ENCODE results near the gene ENTPD3.
A peak's percentile ranks its signal among the peaks of the same experiment; 100 is the strongest.

Gene ENTPD3

GRCh38 chr3:40341671-40342070 is 45.3 kb upstream of the ENTPD3 start:
- 0 out of 2 replicates have a peak, but pooled peaks have one; percentile 68 for TF ChIP-seq ZNF565 (CRISPR knock-in tag; conservative IDR thresholded peaks at IDR 0.05; ENCODE audit: low read depth)
- no peak for TF ChIP-seq TOX (CRISPR knock-in tag; IDR thresholded peaks at IDR 0.05; ENCODE audit: borderline replicate concordance)
- TF ChIP-seq ZFP30 (CRISPR knock-in tag; IDR thresholded peaks at IDR 0.05) = peak; percentile 37; the same call in 1 of the 2 replicates
- no peak for TF ChIP-seq ZC3H10 (CRISPR knock-in tag; IDR thresholded peaks at IDR 0.05)
- TF ChIP-seq SNAI2 (CRISPR knock-in tag; IDR thresholded peaks at IDR 0.05) = peak; percentile 91
- TF ChIP-seq CSDC2 (CRISPR knock-in tag; IDR thresholded peaks at IDR 0.05) = no peak
- 0 out of 2 replicates have a peak, but pooled peaks have one; percentile 10 for TF ChIP-seq BACH2 (CRISPR knock-in tag; IDR thresholded peaks at IDR 0.05; ENCODE audit: borderline replicate concordance)
- TF ChIP-seq PPARA (CRISPR knock-in tag; IDR thresholded peaks at IDR 0.05; ENCODE audit: borderline replicate concordance) = no peak; the same call in 1 of the 2 replicates
- TF ChIP-seq ARNTL (CRISPR knock-in tag; IDR thresholded peaks at IDR 0.05; ENCODE audit: borderline replicate concordance, low read depth) = no peak
- no peak; the same call in 1 of the 2 replicates for TF ChIP-seq ESRRG (CRISPR knock-in tag; IDR thresholded peaks at IDR 0.05)
- TF ChIP-seq CREB5 (CRISPR knock-in tag; IDR thresholded peaks at IDR 0.05; ENCODE audit: low read depth) = peak; percentile 87; the same call in 1 of the 2 replicates
- no peak; the same call in 1 of the 2 replicates for TF ChIP-seq POU6F1 (CRISPR knock-in tag; IDR thresholded peaks at IDR 0.05; ENCODE audit: borderline replicate concordance, low read depth)
- no peak for TF ChIP-seq PATZ1 (CRISPR knock-in tag; IDR thresholded peaks at IDR 0.05; ENCODE audit: borderline replicate concordance)
- TF ChIP-seq CSRNP3 (CRISPR knock-in tag; IDR thresholded peaks at IDR 0.05) = peak; percentile 79; the same call in 1 of the 2 replicates
- peak; percentile 96 for TF ChIP-seq TSHZ2 (CRISPR knock-in tag; IDR thresholded peaks at IDR 0.05)
- TF ChIP-seq ISL1 (CRISPR knock-in tag; IDR thresholded peaks at IDR 0.05) = peak; percentile 94
- peak; percentile 56; the same call in 1 of the 2 replicates for TF ChIP-seq ZNF70 (CRISPR knock-in tag; IDR thresholded peaks at IDR 0.05)
- TF ChIP-seq GLIS3 (CRISPR knock-in tag; IDR thresholded peaks at IDR 0.05) = peak; percentile 39; the same call in 1 of the 2 replicates
- TF ChIP-seq RARB (CRISPR knock-in tag; IDR thresholded peaks at IDR 0.05) = no peak
- TF ChIP-seq ZFP3 (CRISPR knock-in tag; IDR thresholded peaks at IDR 0.05) = peak; percentile 54; the same call in 1 of the 2 replicates
- no peak for TF ChIP-seq OSR1 (CRISPR knock-in tag; IDR thresholded peaks at IDR 0.05)
- TF ChIP-seq TCF4 (CRISPR knock-in tag; IDR thresholded peaks at IDR 0.05; ENCODE audit: borderline replicate concordance) = peak; percentile 86
- TF ChIP-seq ZNF8 (CRISPR knock-in tag; IDR thresholded peaks at IDR 0.05) = no peak; the same call in 1 of the 2 replicates
- peak; percentile 58; the same call in 2 of the 3 replicates for ATAC-seq

GRCh38 chr3:40350529-40350928 is 36.5 kb upstream of the ENTPD3 start:
- ATAC-seq = no peak
- TF ChIP-seq ZC3H10 (CRISPR knock-in tag; IDR thresholded peaks at IDR 0.05) (no peak), ZFP3 (CRISPR knock-in tag; IDR thresholded peaks at IDR 0.05) (no peak), TCF4 (CRISPR knock-in tag; IDR thresholded peaks at IDR 0.05; ENCODE audit: borderline replicate concordance) (no peak), ESRRG (CRISPR knock-in tag; IDR thresholded peaks at IDR 0.05) (no peak), ISL1 (CRISPR knock-in tag; IDR thresholded peaks at IDR 0.05) (no peak), ZNF8 (CRISPR knock-in tag; IDR thresholded peaks at IDR 0.05) (no peak), ZNF70 (CRISPR knock-in tag; IDR thresholded peaks at IDR 0.05) (no peak), ZFP30 (CRISPR knock-in tag; IDR thresholded peaks at IDR 0.05) (no peak), TSHZ2 (CRISPR knock-in tag; IDR thresholded peaks at IDR 0.05) (no peak), ARNTL (CRISPR knock-in tag; IDR thresholded peaks at IDR 0.05; ENCODE audit: borderline replicate concordance, low read depth) (no peak), BACH2 (CRISPR knock-in tag; IDR thresholded peaks at IDR 0.05; ENCODE audit: borderline replicate concordance) (no peak), PATZ1 (CRISPR knock-in tag; IDR thresholded peaks at IDR 0.05; ENCODE audit: borderline replicate concordance) (no peak), OSR1 (CRISPR knock-in tag; IDR thresholded peaks at IDR 0.05) (no peak)

Data from SK-N-SH treated with all-trans-retinoic acid at 6 μM for 48 hours (cell line).